COR-L47 (cell line): Measurements from ENCODE around the gene SNCG.

Experiments used
- DNase-seq: peaks from one replicate; lab custom pipeline; 2025; lab: John Stamatoyannopoulos, UW

Gene SNCG

DNA sequence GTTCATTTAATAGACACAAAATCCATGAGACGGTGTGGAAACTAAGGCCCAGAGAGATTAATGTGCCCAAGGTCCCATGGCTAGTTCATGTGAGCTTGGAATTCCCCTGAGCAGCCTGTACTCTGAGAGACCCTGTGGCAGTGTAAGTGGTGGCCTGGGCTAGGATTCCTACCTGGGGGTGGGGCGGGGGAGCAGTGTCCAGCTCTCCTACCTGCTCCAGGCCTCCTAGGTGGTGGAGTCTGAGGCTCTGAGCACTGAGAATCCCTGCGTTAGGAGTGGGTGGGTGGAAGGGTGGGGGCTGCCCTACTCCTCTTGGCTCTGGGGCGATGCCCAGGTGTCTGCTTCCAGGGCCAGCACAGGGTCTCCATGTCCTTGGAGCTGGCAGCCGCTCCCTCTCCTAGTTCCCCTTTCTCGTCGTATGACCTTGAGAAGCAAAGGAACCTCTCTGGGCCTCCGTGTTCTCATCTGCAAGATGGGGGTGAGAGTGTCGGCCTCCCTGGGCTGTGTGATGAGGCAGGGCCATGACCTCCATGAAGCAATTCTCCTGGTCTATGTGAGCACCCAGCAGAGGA lies 2.5 kb downstream of the SNCG start:
- no peak for DNase-seq

DNA sequence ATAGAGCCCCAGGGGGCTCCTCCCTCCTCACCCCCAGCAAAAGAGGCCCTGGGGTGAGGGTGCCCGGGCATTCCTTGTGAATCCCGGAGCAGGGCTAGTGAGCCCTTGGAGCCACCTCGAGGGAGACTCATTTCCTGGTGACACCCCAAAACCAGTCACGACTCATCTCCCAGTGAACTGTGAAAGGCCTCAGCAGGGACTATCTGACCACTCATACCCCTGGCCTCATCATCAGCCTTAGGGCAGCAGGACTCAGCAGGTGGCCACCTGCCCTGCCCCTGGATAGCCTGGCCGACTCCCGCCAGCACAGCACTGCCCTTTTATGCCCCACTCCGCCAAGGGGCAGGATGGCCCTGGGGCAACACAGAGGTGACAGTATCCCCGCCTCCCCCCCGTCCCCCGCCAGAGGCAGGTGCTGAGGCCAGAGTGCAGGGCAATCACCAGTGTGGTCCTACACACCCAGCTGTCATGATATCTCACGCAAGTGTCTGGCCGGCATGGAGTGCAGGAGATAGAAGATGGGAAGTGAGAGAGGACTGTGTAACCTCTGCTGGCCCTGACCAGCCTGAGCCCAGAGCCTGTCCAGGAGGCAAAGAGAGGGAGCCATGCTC lies 3.2 kb downstream of the SNCG start:
- no peak for DNase-seq

DNA sequence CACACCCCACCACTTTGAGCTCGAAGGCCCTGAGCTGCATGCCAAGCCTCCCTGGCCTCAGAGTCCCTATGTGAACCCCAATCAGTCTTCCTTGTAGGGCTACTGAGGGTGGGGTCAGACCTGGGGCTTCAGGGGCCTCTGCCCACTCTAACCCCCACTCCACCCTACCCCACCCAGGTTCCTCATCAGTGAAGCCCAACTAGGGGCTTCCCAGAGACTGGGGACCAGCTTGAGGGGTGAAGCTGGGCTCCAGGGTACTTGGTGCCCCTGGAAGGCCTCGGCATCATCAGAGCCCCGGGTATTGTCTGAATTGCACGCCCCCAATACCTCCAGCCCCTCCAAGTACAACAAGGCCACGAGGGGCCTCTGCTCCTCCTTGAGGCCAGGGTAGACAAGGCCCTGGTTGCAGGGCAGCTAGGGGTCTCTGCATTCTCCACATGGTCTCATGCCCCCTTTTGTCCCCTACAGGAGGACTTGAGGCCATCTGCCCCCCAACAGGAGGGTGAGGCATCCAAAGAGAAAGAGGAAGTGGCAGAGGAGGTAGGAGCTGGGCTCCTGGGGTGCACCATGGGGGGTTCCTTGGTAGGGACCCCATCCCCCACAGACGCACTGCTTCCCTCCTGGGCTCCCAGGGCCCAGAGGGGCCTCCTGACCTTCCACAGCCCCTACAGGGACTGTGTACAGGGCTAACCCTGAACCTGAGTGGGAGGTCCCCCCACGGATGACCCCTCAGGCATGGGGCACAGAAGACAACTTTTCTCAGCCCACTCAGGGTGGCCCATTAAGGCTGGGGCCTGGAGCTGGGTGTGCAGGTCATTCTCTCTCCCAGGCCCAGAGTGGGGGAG lies 4.0 kb downstream of the SNCG start:
- no peak for DNase-seq

DNA sequence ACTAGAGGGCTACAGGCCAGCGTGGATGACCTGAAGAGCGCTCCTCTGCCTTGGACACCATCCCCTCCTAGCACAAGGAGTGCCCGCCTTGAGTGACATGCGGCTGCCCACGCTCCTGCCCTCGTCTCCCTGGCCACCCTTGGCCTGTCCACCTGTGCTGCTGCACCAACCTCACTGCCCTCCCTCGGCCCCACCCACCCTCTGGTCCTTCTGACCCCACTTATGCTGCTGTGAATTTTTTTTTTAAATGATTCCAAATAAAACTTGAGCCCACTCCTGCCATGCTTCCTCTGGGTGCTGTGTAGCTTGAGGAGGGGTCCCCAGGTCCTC lies 4.5 kb downstream of the SNCG start:
- DNase-seq = no peak

DNA sequence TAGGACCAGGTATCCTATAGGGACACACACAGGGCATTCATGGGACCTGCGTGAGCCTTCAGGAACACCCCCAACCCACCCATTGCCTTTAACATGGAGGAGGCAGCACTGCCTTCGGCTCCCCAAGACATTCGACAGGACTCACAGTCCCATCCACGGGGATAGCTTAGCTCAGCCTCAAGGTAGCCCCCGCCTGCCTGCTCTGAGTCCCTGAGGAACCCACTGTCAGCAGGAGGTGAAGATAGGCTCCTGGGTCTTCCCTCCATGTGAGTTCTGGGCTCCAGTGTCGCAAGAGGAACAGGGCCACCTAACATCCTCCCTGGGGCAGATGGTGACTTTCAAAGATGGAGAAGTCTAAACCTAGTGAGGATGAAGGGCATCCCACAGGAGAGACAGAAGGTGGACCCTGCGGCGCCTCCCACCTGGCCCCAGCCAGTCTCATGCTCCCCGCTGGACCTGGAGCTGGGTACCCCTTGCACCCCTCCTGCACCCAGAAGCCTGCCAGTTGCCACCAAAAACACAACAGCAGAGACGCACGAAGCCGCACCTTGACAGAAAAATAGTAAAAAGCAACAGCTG lies 5.0 kb downstream of the SNCG start:
- no peak for DNase-seq

DNA sequence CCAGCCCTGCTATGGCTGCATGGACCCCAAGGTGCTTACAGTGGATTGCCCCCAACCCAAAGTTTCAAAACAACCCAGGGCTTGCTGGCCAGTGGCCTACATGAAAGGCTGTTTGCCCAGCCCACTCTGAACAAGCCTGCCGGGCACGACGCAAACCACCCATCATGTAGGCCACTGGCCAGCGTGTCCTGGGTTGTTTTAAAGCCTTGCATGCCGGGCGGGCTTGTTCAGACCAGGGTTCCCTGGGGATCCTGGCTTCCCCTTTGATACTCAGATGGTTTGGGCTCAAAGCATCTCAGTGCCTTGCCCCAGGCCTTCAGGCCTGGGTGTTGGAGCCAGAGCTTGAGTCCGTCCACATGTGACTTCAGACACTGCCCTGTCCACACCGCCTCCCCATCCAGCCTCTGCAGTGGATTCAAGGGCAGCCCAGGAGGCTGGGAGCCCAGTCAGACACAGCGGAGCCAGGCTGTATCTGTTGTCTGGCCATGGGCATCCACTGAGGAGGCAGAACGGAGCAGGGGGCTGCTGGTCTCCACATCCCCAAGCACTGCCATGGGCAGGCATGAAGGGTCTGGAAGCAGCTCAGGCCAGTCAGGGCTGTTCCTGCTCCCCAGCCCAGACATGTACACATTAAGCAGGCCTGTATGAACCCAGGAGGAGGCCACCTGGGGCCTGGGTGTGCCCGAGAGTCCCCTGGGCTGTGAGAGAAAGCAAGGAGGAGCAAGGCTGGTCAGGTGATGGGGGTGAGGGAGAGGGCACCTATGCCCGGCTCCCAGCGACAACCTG lies 5.9 kb downstream of the SNCG start:
- DNase-seq = no peak

DNA sequence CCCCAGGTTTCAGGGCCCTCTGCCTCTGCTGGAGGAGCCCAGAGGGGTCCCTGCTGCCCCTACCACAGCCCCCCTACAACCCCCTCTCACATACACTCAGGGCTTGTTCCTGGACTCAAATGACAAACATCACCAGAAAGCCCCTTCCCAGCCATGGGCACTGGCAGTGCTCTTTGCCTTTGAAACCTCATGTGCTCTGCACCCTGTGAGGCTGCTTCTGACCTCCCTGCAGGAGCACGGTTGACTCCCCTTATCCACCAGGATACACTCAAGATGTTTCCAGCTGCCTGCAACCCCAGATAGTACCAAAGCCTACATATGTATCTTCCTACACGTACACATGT lies 6.4 kb downstream of the SNCG start:
- no peak for DNase-seq

DNA sequence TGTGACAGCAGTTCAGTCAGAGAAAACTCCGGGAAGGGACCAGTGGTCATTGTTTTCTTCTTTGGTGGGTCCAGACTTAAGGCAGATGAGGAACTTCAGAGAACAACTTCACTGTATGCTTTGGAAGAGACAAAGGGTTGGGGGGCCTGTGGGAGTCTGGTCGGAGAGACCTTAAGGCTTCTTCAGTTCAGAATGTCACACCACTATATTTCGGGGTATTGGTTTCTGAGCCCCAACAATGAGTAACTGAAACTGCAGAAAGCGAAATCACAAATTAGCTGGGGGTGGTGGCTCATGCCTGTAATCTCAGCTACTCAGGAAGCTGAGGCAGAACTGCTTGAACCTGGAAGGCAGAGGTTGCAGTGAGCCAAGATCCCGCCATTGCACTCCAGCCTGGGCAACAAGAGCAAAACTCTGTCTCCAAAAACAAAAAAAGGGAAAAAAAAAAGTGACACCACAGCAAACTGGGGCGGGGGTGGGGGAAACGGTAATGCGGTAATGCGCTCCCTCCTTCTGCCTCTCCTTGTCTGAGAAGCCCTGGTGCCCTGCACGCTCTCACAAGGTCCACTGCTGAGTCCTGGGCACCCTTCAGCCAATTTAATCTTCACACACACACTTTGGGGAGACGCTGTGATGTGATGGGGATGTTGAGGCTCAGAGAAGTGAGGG lies 7.7 kb downstream of the SNCG start:
- no peak for DNase-seq

DNA sequence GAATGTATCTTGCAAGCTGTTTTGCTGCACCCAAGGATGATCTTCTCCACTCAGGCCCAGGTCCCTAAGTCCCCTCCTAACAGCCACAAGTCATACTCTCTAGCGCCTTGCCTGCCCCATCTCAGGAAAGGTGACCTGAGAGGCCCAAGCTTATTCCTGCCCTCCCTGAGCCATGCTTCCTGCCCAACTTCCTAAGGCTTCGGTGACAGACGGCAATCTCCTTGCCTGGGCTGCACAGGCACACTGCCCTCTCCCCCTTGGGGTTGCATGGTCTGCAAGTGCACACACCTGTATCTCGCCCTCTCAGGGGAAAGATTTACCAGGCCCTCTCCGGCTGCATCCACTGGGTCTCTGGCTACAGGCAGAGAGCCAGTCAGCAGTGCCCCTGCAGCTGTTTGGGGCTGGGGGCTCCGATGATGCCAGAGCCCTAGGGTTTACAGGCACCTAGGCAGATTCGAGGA lies 9.1 kb downstream of the SNCG start:
- DNase-seq = no peak

DNA sequence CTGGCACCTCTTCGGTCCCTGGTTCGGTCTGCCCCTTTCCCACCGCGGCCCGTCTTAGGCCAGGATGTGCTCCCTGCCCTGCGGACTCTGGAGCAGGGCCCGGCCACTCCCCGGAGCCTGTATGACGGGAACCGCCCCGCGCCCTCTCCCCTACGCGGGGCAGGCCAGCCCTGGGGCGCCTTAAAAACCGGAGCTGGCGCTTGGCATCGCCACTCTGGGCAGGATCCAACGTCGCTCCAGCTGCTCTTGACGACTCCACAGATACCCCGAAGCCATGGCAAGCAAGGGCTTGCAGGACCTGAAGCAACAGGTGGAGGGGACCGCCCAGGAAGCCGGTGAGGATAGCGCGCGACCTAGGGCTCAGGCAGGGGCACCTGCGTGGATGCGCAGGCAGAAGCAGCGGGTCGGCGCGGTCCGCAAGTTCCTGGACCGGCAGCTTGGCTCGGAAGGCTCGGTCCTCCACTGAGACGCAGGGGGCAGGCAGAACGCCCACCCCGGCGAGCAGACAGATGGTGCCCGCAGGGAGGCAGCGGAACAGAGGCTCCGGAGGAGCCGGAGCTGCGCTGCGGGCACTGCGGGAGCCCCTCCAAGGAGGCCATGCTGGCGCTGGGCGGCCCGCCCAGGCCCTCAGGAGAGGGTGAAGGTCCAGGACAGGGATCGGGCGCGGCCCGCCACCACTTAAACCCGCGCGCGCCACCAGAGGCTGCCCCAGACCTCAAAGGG lies 10.0 kb downstream of the SNCG start, which contains the start of gene ADIRF:
TSS of gene ADIRF (plus strand) at position 212 of the 723 bp plus-strand sequence. CDS start at position 275, 63 bp downstream.
- DNase-seq = no peak

DNA sequence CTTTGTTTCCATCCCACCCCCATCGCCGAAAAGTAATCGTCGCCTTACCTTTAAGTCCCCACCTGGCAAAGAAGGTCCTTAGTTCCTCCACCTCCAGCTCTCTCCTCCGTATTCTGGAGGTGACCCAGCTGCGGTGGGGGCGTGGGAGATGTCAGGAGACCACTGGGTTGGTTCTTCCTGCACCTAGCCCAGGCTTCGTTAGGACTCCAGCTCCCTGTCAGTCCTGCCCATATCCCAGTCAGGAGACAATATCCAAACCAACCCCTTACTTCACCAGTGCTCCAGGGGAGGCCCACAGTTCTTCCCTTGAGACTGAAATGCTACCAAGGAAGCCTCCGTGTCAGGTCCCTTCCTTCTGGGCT lies 10.6 kb downstream of the SNCG start:
- DNase-seq = no peak

DNA sequence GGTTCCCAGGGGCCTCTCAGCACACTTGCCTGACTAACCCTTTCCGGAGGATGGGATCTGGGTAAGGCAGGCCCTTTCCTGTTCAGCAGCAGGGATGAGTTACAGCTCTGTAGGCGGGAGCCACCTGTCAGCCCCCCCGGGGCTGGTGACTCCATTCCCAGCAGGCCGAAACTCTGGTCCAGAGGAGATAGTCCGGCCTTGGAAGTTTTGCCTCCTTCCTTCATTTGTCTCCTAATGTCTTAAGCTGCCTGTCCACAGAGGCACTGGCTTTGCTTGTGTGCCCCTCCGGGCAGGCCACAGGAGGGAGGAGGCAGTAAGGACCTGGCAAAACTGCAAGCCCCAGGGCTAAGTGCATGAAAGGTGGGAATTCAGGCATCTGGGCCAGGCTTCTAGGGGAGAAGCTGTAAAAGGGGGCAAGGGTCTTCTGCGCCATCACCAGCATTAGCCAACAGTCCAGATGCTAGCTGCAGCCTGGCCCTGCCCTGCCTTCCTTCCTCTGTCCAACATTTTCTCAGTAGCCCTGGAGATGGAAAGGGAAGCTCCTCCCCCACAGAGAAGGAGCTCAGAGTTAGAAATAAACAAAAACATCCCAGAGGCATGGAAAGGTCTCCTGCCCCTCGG lies 11.1 kb downstream of the SNCG start:
- no peak for DNase-seq

DNA sequence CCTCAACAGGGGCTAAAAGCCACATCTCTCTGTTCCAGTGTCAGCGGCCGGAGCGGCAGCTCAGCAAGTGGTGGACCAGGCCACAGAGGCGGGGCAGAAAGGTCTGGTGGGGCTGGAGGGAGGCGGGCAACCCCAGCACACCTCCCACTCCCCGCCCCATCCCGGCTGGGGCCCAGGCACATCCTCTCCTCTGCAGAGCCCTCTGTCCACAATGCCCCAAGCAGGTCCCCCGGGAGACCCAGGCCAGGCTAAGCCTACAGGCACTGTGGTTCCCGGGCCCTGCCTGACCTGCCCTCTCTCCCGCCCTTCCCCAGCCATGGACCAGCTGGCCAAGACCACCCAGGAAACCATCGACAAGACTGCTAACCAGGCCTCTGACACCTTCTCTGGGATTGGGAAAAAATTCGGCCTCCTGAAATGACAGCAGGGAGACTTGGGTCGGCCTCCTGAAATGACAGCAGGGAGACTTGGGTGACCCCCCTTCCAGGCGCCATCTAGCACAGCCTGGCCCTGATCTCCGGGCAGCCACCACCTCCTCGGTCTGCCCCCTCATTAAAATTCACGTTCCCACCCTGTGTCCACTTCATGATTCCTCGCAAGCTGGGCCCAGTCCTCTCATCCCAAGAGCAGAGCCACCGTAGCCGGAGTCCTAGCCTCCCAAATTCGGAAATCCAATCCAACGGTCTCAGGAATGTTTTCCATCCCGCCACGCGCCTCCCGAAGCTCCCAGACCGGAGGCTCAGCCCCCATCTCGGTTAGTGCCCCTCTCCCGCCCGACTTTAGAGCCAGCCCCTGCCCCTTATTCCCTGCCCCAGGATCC lies 12.0 kb downstream of the SNCG start:
- no peak for DNase-seq

DNA sequence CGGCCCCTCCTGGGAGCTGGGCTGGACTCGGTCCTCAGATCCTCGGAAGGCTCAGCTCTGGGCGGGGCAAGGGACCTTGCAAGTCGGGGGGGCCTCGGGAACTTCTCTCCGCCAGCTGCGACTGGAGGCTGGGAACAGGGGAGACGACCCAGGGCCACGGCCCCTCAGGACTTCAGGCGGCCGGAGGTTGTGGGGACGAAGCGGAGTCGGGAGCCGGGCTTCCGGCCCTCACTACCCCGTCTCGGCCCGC lies 12.5 kb downstream of the SNCG start:
- no peak for DNase-seq

DNA sequence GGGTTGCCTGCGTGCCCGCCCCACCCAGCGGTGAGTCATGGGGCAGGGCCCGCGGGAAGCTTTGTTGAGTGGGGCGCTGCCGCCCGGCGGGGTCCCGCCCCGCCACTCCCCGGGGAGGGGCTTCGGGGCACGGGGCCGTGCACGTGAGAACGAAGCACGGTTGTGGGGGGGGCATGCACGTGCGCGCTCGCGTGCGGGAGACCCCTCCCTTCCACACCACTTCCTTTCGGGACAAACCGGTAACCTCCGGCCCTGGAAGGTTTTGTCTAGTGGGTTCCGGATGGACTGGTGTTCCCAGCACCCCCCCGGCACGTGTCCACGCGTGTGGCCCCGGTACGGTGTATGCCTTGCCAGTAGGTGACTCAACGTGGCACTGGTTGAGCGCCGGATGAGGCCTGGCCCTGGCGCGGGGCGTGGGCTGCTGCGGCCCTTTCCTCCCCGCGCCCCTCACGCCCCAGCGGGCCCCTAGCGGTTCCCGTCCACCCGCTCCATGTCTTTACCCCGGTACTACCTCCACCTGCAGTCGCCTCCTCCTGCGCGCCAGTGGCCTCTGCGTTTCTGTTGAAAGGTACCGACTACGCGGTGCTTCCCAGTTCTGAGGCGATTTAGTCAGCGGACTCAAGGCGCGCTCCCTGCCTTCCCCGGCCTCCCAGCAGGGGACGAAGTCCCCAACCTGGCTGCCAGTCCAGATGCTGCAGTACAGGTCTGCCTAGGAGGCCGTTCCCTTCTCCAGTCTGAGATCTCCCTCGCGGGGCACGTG lies 13.0 kb downstream of the SNCG start:
- no peak for DNase-seq

DNA sequence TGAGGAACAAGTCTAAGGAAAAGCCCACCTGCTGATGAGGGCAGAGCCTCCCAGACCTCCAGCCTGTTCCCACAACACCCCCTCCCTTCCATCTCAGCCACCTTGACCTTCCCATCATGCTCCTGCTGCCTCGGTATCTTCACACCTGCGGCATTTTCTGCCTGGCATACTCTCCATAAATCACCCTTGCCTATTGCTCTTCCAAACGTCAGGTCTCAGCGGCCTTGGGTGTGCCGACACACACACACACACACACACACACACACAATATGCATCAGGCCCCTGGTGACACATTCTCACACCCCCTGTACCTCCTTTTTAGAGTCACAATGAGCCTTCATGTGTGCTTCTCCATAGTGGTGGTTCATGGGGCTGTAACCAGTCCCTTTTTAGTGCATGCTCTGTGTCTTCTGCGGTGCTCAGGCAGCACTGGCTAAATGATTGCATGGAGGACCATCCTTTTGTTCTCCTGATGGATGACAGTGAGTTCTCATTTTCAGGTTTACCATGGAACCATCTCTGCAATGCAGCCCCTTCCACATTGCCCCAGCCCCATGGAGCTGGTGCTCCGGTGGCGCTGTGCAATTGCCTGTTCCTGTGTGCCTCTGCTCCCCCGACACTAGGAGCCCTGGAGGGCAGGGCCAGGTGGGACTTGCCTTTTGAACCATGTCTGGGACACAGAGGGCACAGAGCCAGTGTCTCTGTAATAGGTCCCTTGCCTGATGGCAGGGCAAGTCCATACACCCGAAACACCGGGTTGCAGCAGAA lies 14.4 kb downstream of the SNCG start:
- DNase-seq = no peak

DNA sequence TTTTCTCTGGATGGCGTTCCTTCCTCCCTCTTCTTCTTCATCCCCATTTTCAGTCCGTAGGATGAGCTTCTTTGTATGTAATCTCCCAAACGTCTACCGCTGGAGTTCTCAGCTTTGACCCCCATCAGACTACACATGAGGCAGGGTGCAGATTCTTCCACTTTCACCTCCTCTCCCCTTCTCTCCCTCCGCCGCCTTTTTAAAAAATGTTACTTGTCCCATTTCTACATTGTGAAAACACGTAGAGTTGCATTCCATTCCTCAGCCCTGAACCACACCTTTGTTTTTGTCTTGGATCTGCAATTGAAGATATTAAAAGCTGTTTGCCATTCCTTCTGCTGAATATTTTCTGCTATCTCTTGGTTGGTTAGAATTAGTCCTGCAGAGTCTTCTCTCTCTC lies 16.1 kb downstream of the SNCG start:
- no peak for DNase-seq

DNA sequence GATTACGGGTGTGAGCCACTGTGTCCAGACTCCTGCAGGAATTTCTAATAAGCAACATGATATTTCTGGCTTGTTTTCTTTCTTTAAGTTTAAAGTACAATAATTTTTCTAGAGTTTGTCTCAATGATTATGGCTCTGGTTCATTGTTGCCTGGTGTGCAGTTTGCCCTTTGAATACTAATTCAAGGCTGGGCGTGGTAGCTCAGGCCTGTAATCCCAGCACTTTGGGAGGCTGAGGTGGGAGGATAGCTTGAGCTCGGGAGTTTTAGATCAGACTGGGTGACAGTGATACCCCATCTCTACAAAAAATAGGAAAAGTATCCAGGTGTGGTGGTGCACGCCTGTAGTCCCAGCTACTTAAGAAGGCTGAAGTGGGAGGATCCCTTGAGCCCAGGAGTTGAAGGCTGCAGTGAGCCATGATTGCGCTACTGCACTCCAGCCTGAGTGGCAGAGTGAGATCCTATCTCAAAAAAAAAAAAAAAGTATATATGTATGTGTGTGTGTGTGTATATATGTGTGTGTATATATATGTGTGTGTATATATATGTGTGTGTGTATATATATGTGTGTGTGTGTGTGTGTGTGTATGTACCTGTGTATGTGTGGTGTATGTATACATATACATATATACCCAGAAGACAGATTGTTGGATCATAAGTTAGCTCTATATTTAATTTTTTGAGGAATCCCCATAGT lies 18.1 kb downstream of the SNCG start:
- no peak for DNase-seq
